Activated T-cell treated with anti-CD3 and anti-CD28 coated beads, Interleukin-2, amount 50 U/mL, for 4 hours (primary cell): ENCODE results near the gene SH3BP5. TPM values are rescaled to one million over a fixed set of nuclear protein-coding genes. Genes with fewer than 3 reads are reported as not detected.

Experiments
- ATAC-seq, 2 donors: fragments of 200-7000 bp; cut with Tn5 transposase; one replicate each; pipeline ENCODE4 v1.10.0; 2021
- DNase-seq: peaks from one replicate; pipeline ENCODE4 v3.0.0-alpha.2; 2020
- H3K27me3 Mint-ChIP-seq: one replicate; pipeline ENCODE4 v1.8.0; 2021; ENCODE audit warnings: low read depth, mixed read lengths
- H3K36me3 Mint-ChIP-seq: one replicate; pipeline ENCODE4 v1.8.0; 2022; ENCODE audit warnings: mixed read lengths; ENCODE audit not compliant: insufficient read depth
- H3K4me1 Mint-ChIP-seq: one replicate; pipeline ENCODE4 v1.8.0; 2021; ENCODE audit warnings: low read depth, mixed read lengths
- H3K4me3 Mint-ChIP-seq: one replicate; pipeline ENCODE4 v1.8.0; 2021; ENCODE audit warnings: mild to moderate bottlenecking, moderate library complexity, mixed read lengths
- H3K9me3 Mint-ChIP-seq: one replicate; pipeline ENCODE4 v1.8.0; 2021; ENCODE audit warnings: mixed read lengths
- total RNA-seq, 3 donors: library from RNA; stranded (reverse); gene quantifications; one replicate each; pipeline ENCODE4 v1.2.1, GENCODE V29; 2021

The SH3BP5 gene
- total RNA-seq, 3 donors from 2014 or later: 11.1 to 26.1 (median 12.9) TPM

DNA sequence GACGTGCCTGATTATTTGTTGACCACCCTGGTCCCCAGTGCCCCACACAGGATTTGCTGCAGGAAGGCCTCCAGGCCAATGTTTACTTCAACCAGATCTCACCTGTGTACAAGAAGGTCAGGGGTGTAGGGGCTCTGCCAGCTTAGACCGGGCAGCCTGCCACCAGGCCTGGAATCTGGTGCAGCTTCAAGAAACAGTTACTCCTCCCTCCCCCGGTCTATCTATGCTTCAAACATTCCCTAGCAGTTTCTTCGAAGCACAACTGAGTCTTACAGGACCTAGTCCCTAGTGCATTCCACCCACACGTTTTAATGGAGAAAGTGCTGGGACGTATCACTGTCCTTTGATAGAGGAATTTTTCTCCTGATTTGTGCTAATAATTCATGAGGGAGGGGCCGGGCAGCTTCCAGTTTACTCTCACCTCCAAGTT is 8.0 kb downstream of the SH3BP5 start:
- H3K36me3 Mint-ChIP-seq: peaks cover 25% of the 10 kb centered on the region
- DNase-seq: no peak
- H3K27me3 Mint-ChIP-seq: no peaks in the 10 kb centered on the region
- no peak overlapping the region for H3K4me3 Mint-ChIP-seq
- H3K9me3 Mint-ChIP-seq: no peaks in the 10 kb centered on the region
- H3K4me1 Mint-ChIP-seq: peaks cover 82% of the 10 kb centered on the region
- ATAC-seq: no peak

DNA sequence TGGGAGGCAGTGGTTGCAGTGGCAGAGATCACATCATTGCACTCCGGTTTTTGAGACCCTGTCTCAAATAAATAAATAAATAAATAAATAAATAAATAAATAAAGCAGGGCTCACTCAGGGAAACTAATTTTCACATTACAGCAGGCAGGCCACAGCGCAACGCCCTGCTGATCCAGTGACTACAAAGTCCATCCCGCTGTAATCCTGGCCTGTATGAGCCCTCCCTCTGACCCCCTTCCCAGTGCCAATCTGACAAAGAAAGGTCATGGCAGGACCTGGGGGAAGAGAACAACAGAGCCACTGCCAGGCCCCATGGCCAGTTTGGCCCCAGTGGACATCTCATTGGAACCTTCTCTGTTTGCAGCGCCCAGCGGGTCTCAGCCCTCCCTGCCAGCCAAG is 9.3 kb downstream of the SH3BP5 start:
- Mint-ChIP-seq H3K4me1 (peaks cover 83% of the 10 kb centered on the region), H3K4me3 (no peak overlapping the region), H3K27me3 (no peaks in the 10 kb centered on the region), H3K9me3 (no peaks in the 10 kb centered on the region), H3K36me3 (peaks cover 19% of the 10 kb centered on the region)
- DNase-seq: no peak
- ATAC-seq: no peak

DNA sequence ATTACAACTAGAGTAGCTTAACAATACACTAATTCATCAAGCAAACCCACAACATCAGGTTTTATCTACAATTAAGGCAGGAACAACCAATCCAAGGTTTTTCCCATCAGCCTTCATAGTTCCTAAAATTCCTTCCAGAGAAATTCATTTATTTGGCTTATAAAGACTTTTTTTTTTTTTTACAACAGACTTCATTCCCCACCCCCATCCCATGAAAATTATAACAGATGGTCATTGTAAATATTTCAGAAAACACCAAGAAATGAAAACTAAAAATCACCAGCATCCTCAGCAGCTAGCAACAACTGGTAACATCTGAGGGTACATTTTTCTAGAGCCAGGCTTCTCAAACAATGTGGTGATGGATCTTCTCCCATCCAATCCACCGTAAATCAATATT is 11.0 kb downstream of the SH3BP5 start:
- no peaks in the 10 kb centered on the region for H3K27me3 Mint-ChIP-seq
- no peaks in the 10 kb centered on the region for H3K9me3 Mint-ChIP-seq

DNA sequence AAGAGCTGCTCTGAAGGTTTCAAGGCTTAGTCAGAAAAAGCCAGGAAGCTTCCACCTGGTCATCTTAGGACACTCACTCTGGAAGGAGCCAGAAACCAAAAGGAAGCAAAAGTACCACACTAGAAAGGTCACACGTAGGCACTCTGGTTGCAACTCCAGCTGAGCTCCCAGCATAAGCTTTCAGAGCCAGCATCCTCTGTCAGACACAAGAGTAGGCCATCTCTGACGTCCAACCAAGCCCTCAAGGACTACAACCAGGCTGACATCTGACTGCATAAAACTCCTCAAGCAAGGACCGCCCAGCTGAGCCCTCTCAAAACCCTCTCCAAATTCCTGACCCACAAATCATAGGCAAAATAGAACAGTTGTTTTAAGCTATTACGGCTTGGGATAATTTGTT is 12.8 kb downstream of the SH3BP5 start:
- peaks cover 83% of the 10 kb centered on the region for H3K4me1 Mint-ChIP-seq
- no peaks in the 10 kb centered on the region for H3K9me3 Mint-ChIP-seq
- H3K36me3 Mint-ChIP-seq: peaks cover 5% of the 10 kb centered on the region
- DNase-seq (no peak), ATAC-seq (no peak)
- no peaks in the 10 kb centered on the region for H3K27me3 Mint-ChIP-seq
- H3K4me3 Mint-ChIP-seq: no peak overlapping the region

More for the DNA sequence above, 11.0 kb downstream of the SH3BP5 start:
- ATAC-seq (no peak), DNase-seq (no peak)
- H3K36me3 Mint-ChIP-seq: peaks cover 15% of the 10 kb centered on the region
- peaks cover 84% of the 10 kb centered on the region for H3K4me1 Mint-ChIP-seq
- no peak overlapping the region for H3K4me3 Mint-ChIP-seq

DNA sequence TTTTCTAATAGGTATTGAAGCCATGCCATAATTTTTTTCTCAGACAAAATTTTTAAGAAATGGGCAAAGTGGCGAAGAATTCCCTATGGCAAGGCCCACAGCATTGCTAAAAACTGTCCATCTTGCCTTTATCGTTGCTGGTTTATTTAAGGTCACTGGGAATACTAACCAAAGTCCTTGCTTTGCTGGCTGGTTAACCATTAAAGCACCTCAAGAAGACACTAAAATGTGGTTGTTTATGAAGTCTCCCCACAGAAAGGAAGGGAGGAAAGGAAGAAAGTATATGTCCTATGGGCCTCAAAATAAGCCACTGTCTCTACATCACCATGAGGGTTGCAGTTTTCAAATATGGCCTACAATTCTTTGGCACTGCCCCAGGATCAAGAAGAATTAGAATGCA is 13.2 kb downstream of the SH3BP5 start:
- no peaks in the 10 kb centered on the region for H3K9me3 Mint-ChIP-seq
- DNase-seq (no peak), ATAC-seq (no peak)
- H3K36me3 Mint-ChIP-seq: peaks cover 4% of the 10 kb centered on the region
- H3K4me1 Mint-ChIP-seq: peaks cover 83% of the 10 kb centered on the region
- H3K4me3 Mint-ChIP-seq: no peak overlapping the region
- H3K27me3 Mint-ChIP-seq: no peaks in the 10 kb centered on the region

DNA sequence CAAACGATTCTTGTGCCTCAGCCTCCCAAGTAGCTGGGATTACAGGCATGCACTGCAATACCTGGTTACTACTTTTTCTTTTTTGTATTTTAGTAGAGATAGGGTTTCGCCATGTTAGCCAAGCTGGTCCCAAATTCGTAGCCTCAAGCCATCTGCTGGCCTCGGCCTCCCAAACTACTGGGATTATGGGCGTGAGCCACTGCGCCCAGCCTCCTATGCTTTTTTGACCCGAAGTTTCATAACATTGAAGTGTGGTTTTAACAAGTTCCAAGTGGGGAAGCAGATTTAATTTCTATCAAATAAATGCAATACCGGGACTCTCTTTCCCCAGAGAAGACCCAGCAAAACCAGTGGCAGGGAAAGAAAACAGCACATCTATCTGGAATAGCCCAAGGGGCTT is 13.7 kb downstream of the SH3BP5 start:
- Mint-ChIP-seq H3K36me3 (peaks cover 3% of the 10 kb centered on the region), H3K4me1 (peaks cover 81% of the 10 kb centered on the region), H3K4me3 (no peak overlapping the region), H3K27me3 (no peaks in the 10 kb centered on the region), H3K9me3 (no peaks in the 10 kb centered on the region)
- no peak for DNase-seq
- no peak for ATAC-seq

DNA sequence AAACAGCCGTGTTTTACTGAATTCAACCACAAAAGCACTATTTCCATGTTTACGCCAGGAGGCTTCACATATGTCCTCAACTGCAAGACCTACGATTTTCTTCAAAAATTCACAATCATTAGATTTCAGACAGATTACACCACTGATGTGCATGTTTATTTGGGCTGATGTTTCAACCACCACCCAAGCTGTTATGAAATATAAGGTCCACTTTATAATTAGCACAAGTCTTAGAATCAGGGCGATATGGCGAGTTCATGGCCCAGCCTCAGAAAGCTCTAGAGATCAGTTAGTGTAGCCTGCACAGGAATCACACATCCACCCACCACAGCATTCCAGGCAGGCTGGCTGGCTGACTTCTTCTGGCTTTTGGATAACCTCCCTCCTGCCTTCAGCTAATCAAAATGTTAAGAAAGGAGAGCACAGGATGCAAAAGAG is 15.4 kb downstream of the SH3BP5 start:
- H3K27me3 Mint-ChIP-seq: no peaks in the 10 kb centered on the region
- H3K4me3 Mint-ChIP-seq: no peak overlapping the region
- H3K9me3 Mint-ChIP-seq: no peaks in the 10 kb centered on the region
- H3K36me3 Mint-ChIP-seq: peaks cover 5% of the 10 kb centered on the region
- peaks cover 85% of the 10 kb centered on the region for H3K4me1 Mint-ChIP-seq
- DNase-seq (no peak), ATAC-seq (no peak)

DNA sequence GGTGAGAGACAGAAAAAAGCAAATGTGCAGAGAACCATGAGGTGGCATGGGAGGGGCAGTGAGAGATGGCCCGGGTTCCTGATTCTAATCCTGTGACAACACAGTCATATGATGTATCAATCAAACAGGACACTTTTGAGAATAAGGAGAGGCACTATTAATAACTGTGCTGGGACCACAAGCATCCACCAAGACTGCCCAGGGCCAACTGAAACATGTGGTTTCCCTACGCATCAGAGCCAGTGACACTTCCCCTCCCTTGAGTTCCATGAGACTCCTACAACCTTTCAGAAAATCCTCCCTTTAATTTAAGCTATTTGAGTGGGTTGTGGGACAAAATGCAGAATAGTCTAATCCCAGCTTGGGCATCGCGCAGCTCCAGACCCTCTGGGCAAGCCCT is 17.4 kb downstream of the SH3BP5 start:
- ATAC-seq (no peak), DNase-seq (no peak)
- no peak overlapping the region for H3K4me3 Mint-ChIP-seq
- no peaks in the 10 kb centered on the region for H3K9me3 Mint-ChIP-seq
- H3K27me3 Mint-ChIP-seq: no peaks in the 10 kb centered on the region
- H3K36me3 Mint-ChIP-seq: peaks cover 4% of the 10 kb centered on the region
- peaks cover 87% of the 10 kb centered on the region for H3K4me1 Mint-ChIP-seq

DNA sequence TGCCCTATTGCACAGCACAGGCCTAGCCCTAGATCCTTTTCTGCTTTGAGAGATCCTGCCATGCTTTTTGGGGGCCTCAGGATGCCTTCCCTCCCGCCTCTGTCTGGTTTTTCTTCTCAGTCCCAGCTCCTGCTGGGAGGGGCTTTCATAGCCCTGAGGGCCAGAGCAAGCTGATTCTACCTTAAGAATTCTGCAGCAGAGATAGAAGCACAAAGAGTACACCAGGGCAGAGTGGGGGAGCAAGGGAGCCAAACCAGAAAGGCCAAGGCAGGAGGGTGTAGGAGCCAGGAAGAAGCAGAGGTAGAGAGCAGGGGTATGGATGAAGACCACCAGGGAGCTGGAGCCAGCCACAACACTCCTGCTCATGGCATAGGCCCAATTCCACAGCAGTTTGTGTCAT is 18.1 kb downstream of the SH3BP5 start:
- H3K9me3 Mint-ChIP-seq: no peaks in the 10 kb centered on the region
- H3K36me3 Mint-ChIP-seq: peaks cover 4% of the 10 kb centered on the region
- no peak overlapping the region for H3K4me3 Mint-ChIP-seq
- ATAC-seq (no peak), DNase-seq (no peak)
- no peaks in the 10 kb centered on the region for H3K27me3 Mint-ChIP-seq
- H3K4me1 Mint-ChIP-seq: peaks cover 87% of the 10 kb centered on the region

DNA sequence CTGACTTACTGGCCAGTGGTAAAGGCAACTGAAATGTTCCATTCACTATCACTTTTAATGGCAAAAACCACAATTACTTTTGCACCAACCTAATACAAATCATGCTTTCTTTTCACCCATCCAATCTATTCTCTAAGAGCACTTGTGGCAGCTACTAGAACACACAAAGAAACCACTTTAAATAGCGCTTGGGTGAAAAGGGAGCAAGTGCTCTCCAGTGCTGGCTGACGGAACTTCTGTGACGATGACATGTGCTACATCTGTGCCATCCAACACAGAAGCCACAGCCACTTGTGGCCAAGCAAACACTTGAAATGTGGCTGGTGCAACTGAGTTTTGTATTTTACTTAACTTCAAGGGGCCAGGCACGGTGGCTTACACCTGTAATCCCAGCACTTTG is 18.9 kb downstream of the SH3BP5 start:
- no peak overlapping the region for H3K4me3 Mint-ChIP-seq
- no peak for DNase-seq
- no peak for ATAC-seq

DNA sequence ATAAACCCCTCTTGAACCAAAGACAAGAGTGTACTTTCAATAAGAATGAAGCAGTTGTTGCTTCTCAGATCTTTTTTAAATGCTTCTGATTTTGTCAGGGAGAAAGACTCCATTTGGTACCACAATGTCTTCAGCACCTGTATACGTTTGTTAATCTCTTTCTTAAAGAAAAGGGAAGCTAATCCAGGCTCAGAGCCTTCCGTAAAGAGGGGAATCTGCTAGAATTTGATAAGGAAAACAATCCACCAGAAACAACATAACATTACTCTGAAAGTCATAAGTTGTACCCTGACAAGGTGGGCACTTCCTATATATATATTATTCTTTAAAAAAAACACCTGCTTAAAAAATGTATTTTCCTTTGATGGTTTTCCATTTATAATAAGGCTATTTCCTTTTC is 19.8 kb downstream of the SH3BP5 start:
- H3K9me3 Mint-ChIP-seq: no peaks in the 10 kb centered on the region
- no peak for ATAC-seq
- no peak for DNase-seq
- H3K27me3 Mint-ChIP-seq: no peaks in the 10 kb centered on the region
- peaks cover 87% of the 10 kb centered on the region for H3K4me1 Mint-ChIP-seq
- H3K36me3 Mint-ChIP-seq: peaks cover 4% of the 10 kb centered on the region
- no peak overlapping the region for H3K4me3 Mint-ChIP-seq

More for the DNA sequence above, 18.9 kb downstream of the SH3BP5 start:
- Mint-ChIP-seq H3K27me3 (no peaks in the 10 kb centered on the region), H3K9me3 (no peaks in the 10 kb centered on the region), H3K4me1 (peaks cover 87% of the 10 kb centered on the region), H3K36me3 (peaks cover 4% of the 10 kb centered on the region)

DNA sequence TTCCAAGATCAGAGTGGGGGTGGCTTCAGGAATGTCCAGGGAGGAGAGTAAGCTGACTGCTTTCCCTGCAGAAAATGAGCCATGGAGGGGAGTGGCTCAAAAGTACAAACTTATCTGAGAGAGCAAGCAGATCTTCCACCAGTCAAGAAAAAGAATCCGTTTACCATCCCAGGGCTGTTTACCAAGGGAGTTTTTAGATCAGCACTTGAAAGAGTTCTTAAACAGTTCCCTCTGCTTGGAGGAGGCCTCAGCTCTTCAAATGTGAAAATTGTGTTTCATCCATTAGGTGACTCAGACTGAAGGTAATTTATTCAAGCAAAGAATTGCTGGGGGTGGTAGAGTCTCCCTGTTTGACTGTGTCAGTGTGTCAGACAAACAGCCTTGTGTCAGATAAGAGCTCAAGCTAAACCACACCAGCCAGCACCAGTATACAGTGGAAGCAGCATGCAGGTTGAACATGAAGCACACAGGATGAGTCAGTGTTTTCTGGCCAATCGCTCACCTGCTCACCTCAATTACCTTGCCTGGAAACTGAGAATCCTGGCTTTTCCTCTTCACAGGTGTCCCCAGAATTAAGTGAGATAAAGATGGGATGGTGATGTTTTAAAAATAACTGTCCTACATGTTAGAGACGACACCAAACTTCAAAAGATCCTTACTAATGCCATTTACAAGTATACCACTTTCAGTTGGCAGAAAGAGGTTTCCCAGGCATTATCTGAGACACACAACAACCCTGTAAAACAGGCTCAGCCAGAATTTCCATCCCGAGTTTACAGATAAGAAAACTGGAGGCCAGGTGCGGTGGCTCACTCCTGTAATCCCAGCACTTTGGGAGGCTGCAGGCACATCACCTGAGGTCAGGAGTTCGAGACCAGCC is 21.7 kb downstream of the SH3BP5 start:
- H3K4me3 Mint-ChIP-seq: peak overlapping the region; percentile 61
- H3K27me3 Mint-ChIP-seq: no peaks in the 10 kb centered on the region
- DNase-seq: peak; percentile 27
- H3K9me3 Mint-ChIP-seq: no peaks in the 10 kb centered on the region
- peak; percentile 95 for ATAC-seq
- H3K36me3 Mint-ChIP-seq: peaks cover 7% of the 10 kb centered on the region
- peaks cover 75% of the 10 kb centered on the region for H3K4me1 Mint-ChIP-seq

DNA sequence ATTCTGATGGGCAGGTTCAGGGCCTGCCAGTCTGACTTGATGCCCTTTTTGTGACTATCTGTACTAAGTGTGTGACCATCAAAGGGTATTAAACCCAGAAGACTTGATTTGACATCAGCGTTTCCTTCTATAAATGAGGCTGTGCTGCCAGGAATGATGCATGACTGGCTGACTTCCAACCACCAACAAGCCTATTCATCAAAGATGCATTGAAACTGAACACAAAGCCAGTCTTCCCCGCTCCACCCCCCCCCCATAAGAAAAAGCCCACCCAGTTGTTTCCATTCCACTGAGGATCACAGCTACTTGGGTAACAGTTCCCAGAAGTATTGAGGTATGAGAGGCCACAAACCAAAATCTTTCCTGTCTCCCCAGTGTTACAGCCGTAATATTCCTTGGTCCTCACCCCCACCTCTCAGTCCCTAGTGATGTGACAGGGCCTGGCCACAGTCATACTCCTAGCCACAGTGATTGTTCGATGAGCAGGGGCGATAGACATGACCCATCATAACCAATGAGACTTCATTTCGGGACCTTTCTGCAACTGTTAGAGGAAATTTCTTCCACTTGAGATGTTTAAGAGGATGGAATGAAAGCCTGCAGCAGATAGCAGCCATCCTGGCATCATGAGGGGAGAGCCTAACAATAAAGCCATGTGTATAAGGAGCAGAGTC is 22.6 kb downstream of the SH3BP5 start:
- no peaks in the 10 kb centered on the region for H3K27me3 Mint-ChIP-seq
- ATAC-seq: peak; percentile 55 to 57
- DNase-seq: no peak
- H3K4me3 Mint-ChIP-seq: peak overlapping the region; percentile 32
- H3K9me3 Mint-ChIP-seq: no peaks in the 10 kb centered on the region
- peaks cover 72% of the 10 kb centered on the region for H3K4me1 Mint-ChIP-seq
- H3K36me3 Mint-ChIP-seq: peaks cover 12% of the 10 kb centered on the region

DNA sequence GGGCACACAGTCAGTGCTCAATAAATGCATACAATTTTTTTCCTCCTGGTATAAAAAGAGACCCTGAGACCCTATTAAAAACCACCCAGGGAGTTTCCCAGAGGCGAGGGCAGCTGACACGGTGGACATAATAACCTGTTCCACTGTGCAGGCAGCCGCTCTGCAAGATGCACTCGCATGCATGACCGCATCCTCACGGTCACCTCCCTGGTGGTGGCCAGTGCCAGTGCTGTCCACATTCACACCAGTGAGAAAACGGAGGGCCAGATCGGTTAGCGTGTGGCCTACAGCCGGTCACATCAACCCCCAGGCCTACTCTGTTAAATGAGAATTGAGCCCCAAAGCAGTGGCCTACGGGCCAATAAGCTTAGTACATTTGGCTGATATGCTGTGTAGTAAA is 24.8 kb downstream of the SH3BP5 start:
- H3K27me3 Mint-ChIP-seq: no peaks in the 10 kb centered on the region
- no peak overlapping the region for H3K4me3 Mint-ChIP-seq
- no peaks in the 10 kb centered on the region for H3K9me3 Mint-ChIP-seq
- peaks cover 25% of the 10 kb centered on the region for H3K36me3 Mint-ChIP-seq
- peaks cover 75% of the 10 kb centered on the region for H3K4me1 Mint-ChIP-seq
- DNase-seq (no peak), ATAC-seq (no peak)

DNA sequence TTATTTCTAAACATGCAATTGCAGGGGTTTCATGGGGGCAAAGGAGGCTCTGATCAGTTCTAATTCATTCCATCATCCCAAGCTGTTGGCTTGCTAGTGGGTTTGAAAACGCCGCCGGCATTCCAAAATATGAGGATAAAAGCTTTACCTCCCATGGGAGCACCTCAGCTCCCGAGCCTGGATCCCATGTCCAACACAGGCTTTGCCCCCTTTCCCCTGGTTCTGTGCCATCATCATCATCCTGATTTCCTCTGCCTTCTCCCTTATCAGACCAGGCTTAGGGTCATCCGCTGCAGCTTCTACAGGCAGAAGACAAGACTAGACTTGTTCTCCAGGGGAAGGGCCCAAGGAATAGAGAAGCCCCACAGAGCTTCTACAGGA is 25.4 kb downstream of the SH3BP5 start:
- no peaks in the 10 kb centered on the region for H3K9me3 Mint-ChIP-seq
- H3K4me3 Mint-ChIP-seq: no peak overlapping the region
- DNase-seq (no peak), ATAC-seq (no peak)
- H3K4me1 Mint-ChIP-seq: peaks cover 78% of the 10 kb centered on the region
- H3K36me3 Mint-ChIP-seq: peaks cover 27% of the 10 kb centered on the region
- no peaks in the 10 kb centered on the region for H3K27me3 Mint-ChIP-seq
